ENCODE data around the gene MPZL1. TPM values are rescaled to one million over a fixed set of nuclear protein-coding genes. Genes with fewer than 3 reads are reported as not detected.

The MPZL1 gene
- total RNA-seq, 4 donors from 2014 or later = 44.5 to 72.6 (median 53.7) TPM

DNA sequence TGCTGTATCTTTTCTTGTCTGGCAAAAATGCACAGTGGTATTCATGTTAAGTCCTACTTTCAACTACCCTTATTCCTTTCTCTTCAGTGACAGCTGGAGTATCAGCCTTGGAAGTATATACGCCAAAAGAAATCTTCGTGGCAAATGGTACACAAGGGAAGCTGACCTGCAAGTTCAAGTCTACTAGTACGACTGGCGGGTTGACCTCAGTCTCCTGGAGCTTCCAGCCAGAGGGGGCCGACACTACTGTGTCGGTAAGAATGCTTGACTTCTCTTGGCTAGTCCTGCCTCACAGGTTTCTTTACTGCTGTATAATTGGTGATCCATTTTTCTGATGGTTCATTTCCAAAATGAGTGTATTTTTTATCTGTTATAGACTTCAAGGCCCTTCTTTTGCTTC lies 43.7 kb downstream of the MPZL1 start:
- TF ChIP-seq, protein P1, sequence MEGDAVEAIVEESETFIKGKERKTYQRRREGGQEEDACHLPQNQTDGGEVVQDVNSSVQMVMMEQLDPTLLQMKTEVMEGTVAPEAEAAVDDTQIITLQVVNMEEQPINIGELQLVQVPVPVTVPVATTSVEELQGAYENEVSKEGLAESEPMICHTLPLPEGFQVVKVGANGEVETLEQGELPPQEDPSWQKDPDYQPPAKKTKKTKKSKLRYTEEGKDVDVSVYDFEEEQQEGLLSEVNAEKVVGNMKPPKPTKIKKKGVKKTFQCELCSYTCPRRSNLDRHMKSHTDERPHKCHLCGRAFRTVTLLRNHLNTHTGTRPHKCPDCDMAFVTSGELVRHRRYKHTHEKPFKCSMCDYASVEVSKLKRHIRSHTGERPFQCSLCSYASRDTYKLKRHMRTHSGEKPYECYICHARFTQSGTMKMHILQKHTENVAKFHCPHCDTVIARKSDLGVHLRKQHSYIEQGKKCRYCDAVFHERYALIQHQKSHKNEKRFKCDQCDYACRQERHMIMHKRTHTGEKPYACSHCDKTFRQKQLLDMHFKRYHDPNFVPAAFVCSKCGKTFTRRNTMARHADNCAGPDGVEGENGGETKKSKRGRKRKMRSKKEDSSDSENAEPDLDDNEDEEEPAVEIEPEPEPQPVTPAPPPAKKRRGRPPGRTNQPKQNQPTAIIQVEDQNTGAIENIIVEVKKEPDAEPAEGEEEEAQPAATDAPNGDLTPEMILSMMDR (IDR thresholded peaks at IDR 0.05; ENCODE audit: low read depth) = no peak

DNA sequence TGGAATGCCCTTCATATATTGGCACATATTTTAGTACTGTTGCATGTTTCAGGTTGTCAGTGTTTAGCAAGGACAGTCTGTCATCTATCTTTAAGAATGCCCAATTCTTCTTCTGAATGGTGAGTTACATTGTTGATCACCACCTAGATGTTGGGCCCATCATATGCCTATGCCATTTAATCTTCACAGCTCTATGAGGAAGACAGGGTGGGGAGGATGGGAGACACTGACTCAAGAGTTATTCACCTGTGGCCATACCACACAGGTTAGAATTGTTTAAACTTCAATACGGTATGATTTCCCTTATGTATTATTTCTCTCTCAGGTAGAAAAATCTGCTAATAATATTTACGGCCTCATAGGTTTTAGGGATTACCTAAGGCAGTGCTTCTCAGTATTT lies 44.8 kb downstream of the MPZL1 start:
- TF ChIP-seq, protein P1 (IDR thresholded peaks at IDR 0.05; ENCODE audit: low read depth) = no peak

DNA sequence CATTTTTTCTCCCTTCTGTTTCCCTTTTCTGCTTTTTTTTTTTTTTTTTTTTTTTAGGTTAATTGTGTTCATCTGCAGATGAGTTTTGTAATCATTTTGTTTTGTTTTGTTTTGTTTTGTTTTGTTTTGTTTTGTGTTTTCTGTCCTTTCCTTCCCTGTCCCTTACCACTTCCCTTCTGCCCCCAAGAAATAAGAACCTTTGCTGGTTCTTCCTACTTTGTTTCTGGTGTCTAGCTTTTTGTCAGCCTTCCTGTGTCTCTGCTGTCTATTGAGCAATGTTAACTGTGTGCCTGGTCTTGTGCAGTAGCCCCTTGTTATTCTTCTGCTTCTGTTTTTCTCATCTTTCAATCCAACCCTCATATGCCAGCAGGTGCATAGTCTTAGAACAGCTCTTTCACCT lies 46.0 kb downstream of the MPZL1 start:
- TF ChIP-seq, protein P1 (IDR thresholded peaks at IDR 0.05; ENCODE audit: low read depth) = no peak

DNA sequence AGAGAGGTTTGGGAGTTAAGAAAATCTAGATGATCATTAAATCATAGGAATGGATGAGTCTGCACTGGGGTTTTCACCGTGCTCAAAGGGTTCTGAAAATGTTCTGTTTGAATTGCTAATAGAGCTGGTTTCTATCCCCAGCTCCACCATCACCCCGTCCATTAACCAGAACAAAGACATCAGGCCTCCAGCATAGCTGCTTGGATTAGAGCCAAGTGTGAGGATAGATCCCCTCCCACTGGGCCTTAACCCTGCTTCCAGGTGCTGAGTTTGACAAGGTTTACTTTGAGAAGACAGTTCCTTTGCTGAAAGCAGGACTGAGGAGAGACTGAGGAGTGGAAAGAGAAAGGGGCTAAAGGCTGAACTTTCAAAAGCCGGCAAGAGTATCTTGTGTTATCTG lies 48.3 kb downstream of the MPZL1 start:
- TF ChIP-seq, protein P1 (IDR thresholded peaks at IDR 0.05; ENCODE audit: low read depth) = no peak

DNA sequence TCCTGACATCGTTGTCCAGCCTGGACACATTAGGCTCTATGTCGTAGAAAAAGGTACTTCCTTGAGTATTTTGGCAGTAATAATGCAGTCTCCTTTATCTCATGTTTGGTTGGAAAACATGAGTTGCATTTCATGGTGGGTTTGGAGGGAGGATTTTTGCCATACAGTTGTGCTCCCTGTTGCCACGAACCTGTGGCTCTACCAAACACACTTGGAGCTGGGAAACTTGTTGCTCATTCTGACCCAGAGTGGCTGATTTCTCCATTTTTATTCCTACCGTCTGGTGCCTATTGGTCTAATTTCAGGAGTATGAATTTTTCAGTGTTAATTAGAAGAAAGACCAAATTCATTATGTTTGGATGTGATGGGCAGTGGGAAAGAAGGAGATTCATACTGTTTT lies 50.7 kb downstream of the MPZL1 start:
- TF ChIP-seq, protein P1 (IDR thresholded peaks at IDR 0.05; ENCODE audit: low read depth) = no peak

DNA sequence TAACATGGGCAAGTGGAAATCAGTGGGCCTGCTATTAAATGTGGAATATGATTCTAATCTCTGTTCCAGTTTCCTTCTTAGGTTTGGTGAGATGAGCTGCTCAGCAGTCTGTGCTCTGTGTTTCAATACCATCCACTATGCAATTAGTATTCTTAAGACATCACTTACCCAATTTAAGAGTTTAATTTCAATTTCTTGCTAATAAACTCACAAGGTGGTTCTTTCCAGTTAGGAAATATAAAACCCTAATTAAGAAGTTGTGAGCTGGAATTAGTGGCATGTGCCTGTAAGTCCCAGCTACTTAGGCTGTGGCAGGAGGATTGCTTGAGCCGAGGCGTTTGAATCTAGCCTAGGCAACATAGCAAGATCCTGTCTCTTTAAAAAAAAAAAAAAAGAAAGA lies 51.7 kb downstream of the MPZL1 start:
- TF ChIP-seq, protein P1 (IDR thresholded peaks at IDR 0.05; ENCODE audit: low read depth) = no peak

DNA sequence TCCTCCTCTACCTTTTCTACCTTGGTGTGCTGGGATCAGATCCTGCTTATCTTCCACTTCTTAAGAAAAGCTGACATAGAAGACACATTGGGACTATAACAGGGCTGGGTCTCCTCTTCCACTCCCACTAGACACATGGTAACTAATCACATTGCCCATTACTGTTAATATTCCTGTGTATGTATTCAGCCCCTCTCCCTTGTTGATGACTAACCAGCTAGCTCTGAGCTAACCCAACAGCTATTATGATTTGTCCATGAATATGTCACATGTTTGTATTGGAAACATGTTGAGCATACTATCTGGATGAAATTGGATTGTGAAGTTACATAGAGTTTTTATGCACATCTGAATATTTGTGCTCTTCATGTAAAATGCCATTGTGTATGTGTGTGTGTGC lies 52.9 kb downstream of the MPZL1 start:
- TF ChIP-seq, protein P1 (IDR thresholded peaks at IDR 0.05; ENCODE audit: low read depth) = no peak

All from subcutaneous adipose tissue (tissue), 4 donors.